ENCODE data around the gene EFCC1.
"Not testable (repeated sequence)": the region's sequence is repeated elsewhere in the genome, so short reads cannot be mapped to it uniquely, and the experiment has no call there.

Gene EFCC1

GRCh38 chr3:129058441-129059200, 57.5 kb downstream of the EFCC1 start:
- peak; percentile 53 for DNase-seq

- no peak for DNase-seq
These were observed 58.3 kb downstream of the EFCC1 start for GRCh38 chr3:129059311-129059958.

- DNase-seq = no peak
These were observed 59.3 kb downstream of the EFCC1 start, which contains the start of gene GP9 for GRCh38 chr3:129060276-129061022. Gene GP9 (plus strand): TSS chr3:129060779. CDS start chr3:129061740, 961 bp downstream.

- no peak for DNase-seq
These were observed 60.2 kb downstream of the EFCC1 start for GRCh38 chr3:129061023-129061887.

- no peak for DNase-seq
These were observed 61.1 kb downstream of the EFCC1 start for GRCh38 chr3:129061888-129062834.

- DNase-seq = no peak
These were observed 62.1 kb downstream of the EFCC1 start for GRCh38 chr3:129063091-129063640.

GRCh38 chr3:129063841-129064482, 62.9 kb downstream of the EFCC1 start:
- no peak for DNase-seq

GRCh38 chr3:129065016-129065719, 64.1 kb downstream of the EFCC1 start:
- DNase-seq = no peak

GRCh38 chr3:129065720-129066073, 64.6 kb downstream of the EFCC1 start:
- DNase-seq = no peak

GRCh38 chr3:129067719-129068118, 66.6 kb downstream of the EFCC1 start:
- not testable (repeated sequence) for DNase-seq

- DNase-seq = peak; percentile 67
These were observed 67.3 kb downstream of the EFCC1 start for GRCh38 chr3:129068291-129068886.

GRCh38 chr3:129069313-129070085, 68.4 kb downstream of the EFCC1 start:
- not testable (repeated sequence) for DNase-seq

- no peak for DNase-seq
These were observed 69.2 kb downstream of the EFCC1 start for GRCh38 chr3:129070086-129070885.

GRCh38 chr3:129077222-129077621, 76.1 kb downstream of the EFCC1 start:
- DNase-seq = no peak

GRCh38 chr3:129078510-129078909, 77.4 kb downstream of the EFCC1 start:
- no peak for DNase-seq

- DNase-seq = no peak
These were observed 80.4 kb downstream of the EFCC1 start for GRCh38 chr3:129081503-129081902.

- DNase-seq = no peak
These were observed 80.9 kb downstream of the EFCC1 start for GRCh38 chr3:129082026-129082425.

GRCh38 chr3:129084501-129084900, 83.4 kb downstream of the EFCC1 start:
- DNase-seq = no peak
